ENCODE measurements around the gene CEP290.
A peak's percentile ranks its signal among the peaks of the same experiment; 100 is the strongest.
"Not testable (repeated sequence)": the region's sequence is repeated elsewhere in the genome, so short reads cannot be mapped to it uniquely, and the experiment has no call there.

The CEP290 gene

DNA sequence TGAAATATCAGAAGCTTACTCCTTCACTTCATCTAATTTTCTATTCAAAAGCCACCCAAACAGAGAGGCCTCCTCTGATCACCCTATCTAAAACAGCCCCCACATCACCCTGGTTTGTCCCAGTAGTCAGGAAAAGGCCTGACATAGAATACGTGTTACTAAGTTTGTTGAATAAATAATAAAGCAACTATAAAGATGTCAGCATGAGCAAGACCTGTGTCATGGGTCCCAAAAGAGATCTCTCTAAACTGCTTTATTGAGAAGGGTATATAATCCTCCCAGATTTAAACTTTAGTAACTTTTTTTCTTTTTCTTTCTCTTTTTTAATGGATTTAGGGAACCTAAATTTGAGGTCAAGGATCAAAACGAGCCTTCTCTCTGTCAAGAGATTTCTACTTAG is 85.3 kb downstream of the CEP290 start:
- DNase-seq (ENCODE audit: low read depth in 2 of 2): no peak

DNA sequence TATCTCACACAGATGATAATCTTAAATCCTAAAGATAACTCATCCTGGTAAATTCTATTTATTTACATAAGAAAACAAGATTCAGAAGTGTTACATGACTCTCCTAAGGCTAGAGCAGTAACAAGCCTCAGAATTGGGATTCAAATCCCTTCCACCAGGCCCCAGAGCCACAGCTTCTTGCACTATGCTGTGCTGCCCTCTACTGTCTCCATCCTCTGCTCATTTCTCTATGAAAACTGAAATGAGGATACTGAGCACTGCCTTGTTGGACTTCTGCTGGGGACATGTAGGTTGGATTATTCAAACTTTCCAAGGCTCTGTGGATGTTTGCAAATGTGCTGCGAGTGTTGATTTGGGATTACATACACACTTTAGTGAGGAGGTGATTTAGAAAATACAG is 89.2 kb downstream of the CEP290 start:
- no peak for DNase-seq (ENCODE audit: low read depth in 2 of 2)

DNA sequence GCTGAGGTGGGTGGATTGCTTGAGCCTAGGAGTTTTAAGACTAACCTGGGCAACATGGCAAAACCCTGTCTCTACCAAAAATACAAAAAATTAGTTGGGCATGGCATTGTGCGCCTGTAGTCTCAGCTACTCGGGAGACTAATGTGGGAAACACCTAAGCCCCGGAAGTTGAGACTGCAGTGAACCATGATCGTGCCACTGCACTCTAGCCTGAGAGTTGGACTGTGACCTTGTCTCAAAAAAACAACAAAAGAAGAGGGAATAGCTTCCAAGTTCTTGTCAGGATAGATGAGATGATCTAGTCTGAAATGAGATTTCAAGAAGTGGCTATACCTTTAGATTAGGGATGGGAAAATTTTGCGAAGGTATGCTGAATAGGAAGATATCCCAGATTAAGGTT is 97.9 kb downstream of the CEP290 start:
- DNase-seq (ENCODE audit: low read depth in 2 of 2): no peak

DNA sequence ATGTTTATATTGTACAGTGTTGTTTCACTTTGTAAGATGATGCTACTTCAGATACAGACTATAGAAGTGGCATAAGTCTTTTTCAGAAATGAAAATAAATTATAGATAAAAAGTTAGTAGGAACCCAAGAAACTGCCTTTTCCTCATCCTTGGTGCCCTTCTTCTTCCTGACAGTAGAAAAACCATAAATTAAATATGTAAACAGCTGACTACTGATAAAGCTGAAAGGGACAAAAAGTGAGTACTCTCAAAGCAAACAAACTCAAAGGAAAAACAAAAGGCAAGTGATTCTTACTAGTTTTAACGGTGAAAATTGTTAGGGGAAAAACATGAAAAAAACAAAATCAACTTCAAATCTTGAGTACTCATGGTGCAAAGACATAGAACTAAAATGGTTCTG is 104.1 kb downstream of the CEP290 start:
- DNase-seq (ENCODE audit: low read depth in 2 of 2): no peak

DNA sequence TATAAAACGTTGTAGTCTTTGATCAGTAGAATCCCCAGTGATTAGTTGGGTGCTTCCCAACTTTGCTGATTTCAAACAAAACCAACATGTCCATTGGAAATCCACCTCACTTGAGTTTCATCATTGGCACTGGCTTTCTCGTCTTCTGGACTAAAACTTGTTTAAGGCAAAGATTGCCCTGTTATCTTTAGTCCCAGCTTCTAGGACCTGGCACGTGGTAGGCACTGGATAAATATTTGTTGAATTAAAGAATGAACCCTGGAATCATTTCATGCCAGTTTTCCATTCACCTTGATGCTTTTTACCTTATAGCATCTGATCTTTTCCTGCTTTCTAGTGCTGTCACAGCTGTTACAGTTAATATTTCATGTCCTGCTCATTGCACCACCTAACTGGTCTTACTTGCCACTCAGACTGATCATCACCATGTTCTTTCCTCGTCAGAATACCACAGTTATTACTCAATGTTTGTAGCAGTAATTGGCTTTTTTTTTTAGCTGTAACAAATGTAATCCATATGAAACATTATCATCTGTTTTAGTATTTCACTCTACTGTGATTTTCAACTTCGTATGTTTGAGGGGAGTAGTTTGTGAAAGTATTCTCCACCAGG is 105.4 kb downstream of the CEP290 start:
- DNase-seq (ENCODE audit: low read depth in 2 of 2): no peak

GRCh38 chr12:88035907-88036289 is 106.0 kb downstream of the CEP290 start:
- DNase-seq (ENCODE audit: low read depth in 2 of 2): no peak

- peak; percentile 79 to 84 for DNase-seq (ENCODE audit: low read depth in 2 of 2)
Observed at GRCh38 chr12:88035271-88035906, 106.5 kb downstream of the CEP290 start.

GRCh38 chr12:88031161-88031560 is 110.7 kb downstream of the CEP290 start:
- DNase-seq (ENCODE audit: low read depth in 2 of 2): not testable (repeated sequence)

GRCh38 chr12:88029093-88029665 is 112.7 kb downstream of the CEP290 start, which contains the start of gene C12orf50:
Gene C12orf50, minus strand, starts transcription at chr12:88029401. Its CDS starts 2,439 bp downstream, at chr12:88026962.
- no peak for DNase-seq (ENCODE audit: low read depth in 2 of 2)

DNA sequence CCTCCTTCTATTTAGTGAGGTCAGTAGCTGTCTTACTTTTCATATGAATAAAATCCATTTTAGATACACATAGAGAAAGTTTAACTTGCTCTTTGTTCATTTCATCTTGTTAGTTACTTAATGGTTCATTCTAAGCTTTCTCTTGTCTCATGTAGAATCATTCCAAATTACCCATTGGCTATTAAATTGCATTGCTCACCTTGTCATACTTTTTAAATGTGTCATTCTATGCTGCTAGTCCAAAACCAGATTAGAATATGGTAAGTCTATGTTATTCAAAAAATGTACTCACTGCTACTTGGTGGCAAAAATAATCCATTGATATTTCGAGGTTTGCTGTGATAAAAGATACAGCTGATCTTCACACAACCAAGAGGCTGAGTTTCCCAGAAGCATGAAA is 115.7 kb downstream of the CEP290 start:
- DNase-seq (ENCODE audit: low read depth in 2 of 2): no peak

DNA sequence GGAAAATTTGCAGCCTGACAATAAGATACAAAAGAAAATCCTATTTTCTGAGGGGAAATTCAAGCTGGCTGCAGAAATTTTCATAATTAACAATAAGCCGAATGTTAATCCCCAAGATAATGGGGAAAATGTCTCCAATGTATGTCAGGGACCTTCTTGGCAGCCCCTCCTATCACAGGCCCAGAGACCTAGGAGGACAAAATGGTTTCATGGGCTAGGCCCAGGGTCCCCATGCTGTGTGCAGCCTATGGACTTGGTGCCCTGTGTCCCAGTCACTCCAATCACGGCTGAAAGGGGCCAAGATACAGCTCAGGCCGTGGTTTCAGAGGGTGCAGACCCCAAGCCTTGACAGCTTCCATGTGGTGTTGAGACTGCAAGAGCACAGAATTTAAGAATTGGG is 123.9 kb downstream of the CEP290 start:
- no peak for DNase-seq (ENCODE audit: low read depth in 2 of 2)

GRCh38 chr12:88015825-88016224 is 126.1 kb downstream of the CEP290 start:
- no peak for DNase-seq (ENCODE audit: low read depth in 2 of 2)

DNA sequence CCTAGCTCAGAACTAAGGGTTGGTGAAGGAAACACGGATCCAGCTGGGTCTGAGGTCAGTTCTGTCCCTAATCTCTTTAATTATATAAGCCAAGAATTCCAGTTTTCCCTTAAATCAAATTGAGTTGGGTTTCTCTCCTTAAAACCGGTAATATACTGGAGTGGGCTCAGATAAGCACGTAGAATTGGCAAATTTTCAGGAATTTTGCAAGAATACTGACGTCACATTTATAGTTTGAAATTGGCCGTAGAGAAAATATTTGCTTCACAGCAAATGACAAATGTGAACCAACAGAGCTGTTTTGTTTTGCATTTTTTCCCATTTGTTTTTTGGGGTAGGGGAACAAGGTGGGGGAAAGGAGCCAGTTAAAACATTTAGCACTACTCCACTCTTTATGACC is 130.1 kb downstream of the CEP290 start:
- DNase-seq (ENCODE audit: low read depth in 2 of 2): no peak

- no peak for DNase-seq (ENCODE audit: low read depth in 2 of 2)
Observed at GRCh38 chr12:88006351-88006750, 135.5 kb downstream of the CEP290 start.

GRCh38 chr12:88001327-88001726 is 140.6 kb downstream of the CEP290 start:
- DNase-seq (ENCODE audit: low read depth in 2 of 2): no peak

Data from stimulated activated CD4-positive, alpha-beta T cell treated with anti-CD3 and anti-CD28 coated beads, Interleukin-15, amount 100 ng/mL, for 48 hours (primary cell).